H1 (cell line): ENCODE measurements around the gene TECR.

Experiments
- BCL11A ChIP-seq, 2 experiments: IDR thresholded peaks; one replicate each; pipeline ENCODE4 v1.6.1; 2011; ENCODE audit warnings: low read depth in 2 of 2, low read length in 2 of 2, mild to moderate bottlenecking in 2 of 2
- CHD1 ChIP-seq: IDR thresholded peaks from 2 replicates; pipeline ENCODE4 v1.6.1; 2012; ENCODE audit warnings: low read depth, low read length, improper control_type of control experiment
- CTCF ChIP-seq, 3 experiments: IDR thresholded peaks; 1 replicate in 2 of 3; 2 replicates in 1 of 3; pipeline versions ENCODE4 v1.5.1 to v1.6.1; 2011; ENCODE audit warnings: low read length in 3 of 3, mild to moderate bottlenecking in 3 of 3, inconsistent platforms in 2 of 3, low read depth in 1 of 3, moderate library complexity in 1 of 3; ENCODE audit not compliant: insufficient read depth in 1 of 3; ENCODE audit errors: control extremely low read depth in 1 of 3
- EZH2 ChIP-seq: fragments of 200-600 bp; sonication (generic); IDR thresholded peaks from 2 replicates; pipeline ENCODE4 v1.7.1; 2012; ENCODE audit warnings: low read depth, mild to moderate bottlenecking, moderate library complexity, low read length, inconsistent platforms; ENCODE audit not compliant: severe bottlenecking
- GTF2F1 ChIP-seq: IDR thresholded peaks from 2 replicates; pipeline ENCODE4 v1.6.1; 2012; ENCODE audit warnings: low read depth, low read length, improper control_type of control experiment, borderline replicate concordance
- HDAC2 ChIP-seq, 2 experiments: fragments of 300-600 bp in 1 of 2; sonication (generic) in 1 of 2; IDR thresholded peaks; 2 replicates each; pipeline ENCODE4 v1.6.1; 2011 to 2012; ENCODE audit warnings: low read depth in 2 of 2, low read length in 2 of 2, mild to moderate bottlenecking in 2 of 2, moderate library complexity in 2 of 2, borderline replicate concordance in 1 of 2, inconsistent platforms in 1 of 2
- MAFK ChIP-seq: IDR thresholded peaks from 2 replicates; pipeline ENCODE4 v1.6.1; 2012; ENCODE audit warnings: low read depth, mild to moderate bottlenecking, improper control_type of control experiment, low read length
- MAX ChIP-seq: IDR thresholded peaks from 2 replicates; pipeline ENCODE4 v1.6.1; 2012; ENCODE audit warnings: inconsistent platforms
- POLR2A ChIP-seq, 2 experiments: IDR thresholded peaks; 1 replicate in 1 of 2; 2 replicates in 1 of 2; pipeline ENCODE4 v1.6.1; 2011; ENCODE audit warnings: low read depth in 2 of 2, low read length in 2 of 2, mild to moderate bottlenecking in 2 of 2; ENCODE audit errors: control extremely low read depth in 1 of 2
- RFX5 ChIP-seq: IDR thresholded peaks from 2 replicates; pipeline ENCODE4 v1.6.1; 2011; ENCODE audit warnings: low read depth, low read length, improper control_type of control experiment, borderline replicate concordance
- SIN3A ChIP-seq, 2 experiments: IDR thresholded peaks in 1 of 2; conservative IDR thresholded peaks in 1 of 2; 2 replicates each; pipeline ENCODE4 v1.6.1; 2011 to 2012; ENCODE audit warnings: low read length in 2 of 2, improper control_type of control experiment in 1 of 2, low read depth in 1 of 2, mild to moderate bottlenecking in 1 of 2
- SP1 ChIP-seq: IDR thresholded peaks from 2 replicates; pipeline ENCODE4 v1.6.1; 2011; ENCODE audit warnings: low read depth, low read length
- TAF1 ChIP-seq: IDR thresholded peaks from 2 replicates; pipeline ENCODE4 v1.6.1; 2011; ENCODE audit warnings: mild to moderate bottlenecking, low read depth, low read length

GRCh38 chr19:14550201-14550754 lies 20.9 kb downstream of the TECR start:
- TF ChIP-seq POLR2A (IDR thresholded peaks at IDR 0.05; ENCODE audit: control extremely low read depth in 1 of 2, low read depth in 2 of 2, low read length in 2 of 2) = no peak
- no peak for TF ChIP-seq MAFK
- TF ChIP-seq GTF2F1 = no peak
- TF ChIP-seq CTCF (IDR thresholded peaks at IDR 0.05; ENCODE audit: control extremely low read depth in 1 of 3, insufficient read depth in 1 of 3, low read depth in 1 of 3, low read length in 3 of 3) = no peak
- TF ChIP-seq CHD1 = no peak
- no peak for TF ChIP-seq SP1
- TF ChIP-seq HDAC2 (IDR thresholded peaks at IDR 0.05; ENCODE audit: borderline replicate concordance in 1 of 2, low read depth in 2 of 2, low read length in 2 of 2) = no peak
- TF ChIP-seq MAX = no peak
- TF ChIP-seq EZH2 = no peak
- no peak for TF ChIP-seq TAF1
- no peak for TF ChIP-seq BCL11A (IDR thresholded peaks at IDR 0.05; ENCODE audit: low read depth in 2 of 2, low read length in 2 of 2)
- TF ChIP-seq SIN3A (conservative IDR thresholded peaks at IDR 0.05 in 1 of 2, IDR thresholded peaks at IDR 0.05 in 1 of 2; ENCODE audit: low read depth in 1 of 2, low read length in 2 of 2) = no peak
- no peak for TF ChIP-seq RFX5
